ENCODE measurements around the gene TMEM52.

TMEM52 gene

DNA sequence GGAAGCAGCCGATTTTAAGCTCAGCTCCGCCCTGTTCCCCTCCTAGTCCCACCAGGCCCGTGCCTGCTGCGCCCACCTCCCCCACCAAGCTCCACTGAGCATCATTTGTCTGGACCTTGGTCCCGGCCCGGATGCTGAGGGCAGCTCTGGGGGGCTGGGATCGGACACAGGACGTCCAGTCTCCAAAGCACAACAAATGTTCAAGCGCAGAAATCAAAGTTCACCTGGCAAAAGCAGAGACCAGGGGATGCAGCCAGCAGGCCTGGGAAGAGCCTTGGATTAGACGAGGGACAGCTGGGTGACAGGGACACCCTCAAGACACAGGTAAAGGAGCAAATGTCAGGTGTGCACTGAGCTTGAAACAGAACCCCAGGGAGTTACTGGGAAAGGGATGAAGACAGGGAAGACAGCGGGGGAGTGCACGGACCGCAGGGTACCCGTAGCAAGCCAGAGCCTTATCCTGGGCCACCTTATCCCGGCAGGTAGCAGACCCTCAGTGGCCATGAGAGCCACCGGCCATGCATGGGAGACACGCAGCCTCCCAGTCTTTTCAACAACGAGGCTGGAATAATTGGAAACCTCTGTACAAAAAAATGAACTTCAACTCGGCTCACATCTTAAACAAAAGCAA lies 22.2 kb upstream of the TMEM52 start:
- ChIA-PET CTCF (interaction anchor here (0.6 to 4.8 kb wide), 7 partner anchors 12 to 584 kb away, joined by 3 to 52 read pairs (median 4); no protein-coding TSS in a partner anchor), POLR2A (no interaction called here)
- no peaks in the 10 kb centered on the region for H3K9me3 ChIP-seq (ENCODE audit: control insufficient read depth, insufficient read depth, low read depth, low read length)
- TF ChIP-seq ZNF701 (tag by site-specific recombination; IDR thresholded peaks at IDR 0.05) (no peak), ZNF677 (tag by site-specific recombination; IDR thresholded peaks at IDR 0.05) (no peak), KLF9 (tag by site-specific recombination; IDR thresholded peaks at IDR 0.05; ENCODE audit: low read depth) (no peak)
- no peaks in the 10 kb centered on the region for H3K4me1 ChIP-seq (ENCODE audit: control insufficient read depth, insufficient read depth, low read length)
- H3K4me3 ChIP-seq (ENCODE audit: low read depth, low read length) = no peak overlapping the region
- H3K27ac ChIP-seq (ENCODE audit: extremely low read depth, low read depth, low read length) = no peak overlapping the region
- H3K36me3 ChIP-seq (ENCODE audit: control insufficient read depth in 2 of 2, insufficient read depth in 1 of 2, low read length in 2 of 2) = no peaks in the 10 kb centered on the region

- ChIA-PET CTCF (interaction anchor here (0.9 to 4.8 kb wide), 2 partner anchors 106 to 234 kb away, joined by 4 to 52 read pairs; no protein-coding TSS in a partner anchor), POLR2A (no interaction called here)
- H3K4me3 ChIP-seq (ENCODE audit: low read depth, low read length) = no peak overlapping the region
- TF ChIP-seq OVOL3 (tag by site-specific recombination; IDR thresholded peaks at IDR 0.05) = no peak
- no peak for TF ChIP-seq ZNF19 (tag by site-specific recombination; IDR thresholded peaks at IDR 0.05; ENCODE audit: low read depth)
- no peak for TF ChIP-seq ZNF223 (tag by site-specific recombination; IDR thresholded peaks at IDR 0.05)
- no peak for TF ChIP-seq ZNF16 (tag by site-specific recombination; IDR thresholded peaks at IDR 0.05; ENCODE audit: low read depth)
- no peak for TF ChIP-seq ZNF610 (tag by site-specific recombination; IDR thresholded peaks at IDR 0.05; ENCODE audit: borderline replicate concordance)
- no peak for TF ChIP-seq ZNF626 (tag by site-specific recombination; IDR thresholded peaks at IDR 0.05)
- no peak for TF ChIP-seq REST (tag by site-specific recombination; IDR thresholded peaks at IDR 0.05)
- TF ChIP-seq ZNF571 (tag by site-specific recombination; IDR thresholded peaks at IDR 0.05) = no peak
- TF ChIP-seq ZNF623 (tag by site-specific recombination; IDR thresholded peaks at IDR 0.05) = no peak
- TF ChIP-seq ZNF394 (tag by site-specific recombination; IDR thresholded peaks at IDR 0.05; ENCODE audit: borderline replicate concordance) = no peak
- TF ChIP-seq PRDM4 (tag by site-specific recombination; IDR thresholded peaks at IDR 0.05) = no peak
- no peak for TF ChIP-seq ZNF391 (tag by site-specific recombination; IDR thresholded peaks at IDR 0.05; ENCODE audit: borderline replicate concordance, low read depth)
- no peak for TF ChIP-seq MEIS1 (CRISPR knock-in tag; IDR thresholded peaks at IDR 0.05; ENCODE audit: borderline replicate concordance)
- TF ChIP-seq GLI4 (tag by site-specific recombination; IDR thresholded peaks at IDR 0.05) = no peak
- TF ChIP-seq, protein P1, sequence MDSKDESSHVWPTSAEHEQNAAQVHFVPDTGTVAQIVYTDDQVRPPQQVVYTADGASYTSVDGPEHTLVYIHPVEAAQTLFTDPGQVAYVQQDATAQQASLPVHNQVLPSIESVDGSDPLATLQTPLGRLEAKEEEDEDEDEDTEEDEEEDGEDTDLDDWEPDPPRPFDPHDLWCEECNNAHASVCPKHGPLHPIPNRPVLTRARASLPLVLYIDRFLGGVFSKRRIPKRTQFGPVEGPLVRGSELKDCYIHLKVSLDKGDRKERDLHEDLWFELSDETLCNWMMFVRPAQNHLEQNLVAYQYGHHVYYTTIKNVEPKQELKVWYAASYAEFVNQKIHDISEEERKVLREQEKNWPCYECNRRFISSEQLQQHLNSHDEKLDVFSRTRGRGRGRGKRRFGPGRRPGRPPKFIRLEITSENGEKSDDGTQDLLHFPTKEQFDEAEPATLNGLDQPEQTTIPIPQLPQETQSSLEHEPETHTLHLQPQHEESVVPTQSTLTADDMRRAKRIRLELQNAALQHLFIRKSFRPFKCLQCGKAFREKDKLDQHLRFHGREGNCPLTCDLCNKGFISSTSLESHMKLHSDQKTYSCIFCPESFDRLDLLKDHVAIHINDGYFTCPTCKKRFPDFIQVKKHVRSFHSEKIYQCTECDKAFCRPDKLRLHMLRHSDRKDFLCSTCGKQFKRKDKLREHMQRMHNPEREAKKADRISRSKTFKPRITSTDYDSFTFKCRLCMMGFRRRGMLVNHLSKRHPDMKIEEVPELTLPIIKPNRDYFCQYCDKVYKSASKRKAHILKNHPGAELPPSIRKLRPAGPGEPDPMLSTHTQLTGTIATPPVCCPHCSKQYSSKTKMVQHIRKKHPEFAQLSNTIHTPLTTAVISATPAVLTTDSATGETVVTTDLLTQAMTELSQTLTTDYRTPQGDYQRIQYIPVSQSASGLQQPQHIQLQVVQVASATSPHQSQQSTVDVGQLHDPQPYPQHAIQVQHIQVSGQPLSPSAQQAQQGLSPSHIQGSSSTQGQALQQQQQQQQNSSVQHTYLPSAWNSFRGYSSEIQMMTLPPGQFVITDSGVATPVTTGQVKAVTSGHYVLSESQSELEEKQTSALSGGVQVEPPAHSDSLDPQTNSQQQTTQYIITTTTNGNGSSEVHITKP (tag by site-specific recombination; IDR thresholded peaks at IDR 0.05) = no peak
- TF ChIP-seq ZIC2 (tag by site-specific recombination; IDR thresholded peaks at IDR 0.05) = no peak
- no peak for TF ChIP-seq ELK4 (IDR thresholded peaks at IDR 0.05; ENCODE audit: borderline replicate concordance, low read depth, low read length)
- TF ChIP-seq KLF17 (tag by site-specific recombination; IDR thresholded peaks at IDR 0.05) = no peak
- no peak for TF ChIP-seq ZNF248 (tag by site-specific recombination; IDR thresholded peaks at IDR 0.05)
- no peaks in the 10 kb centered on the region for H3K9me3 ChIP-seq (ENCODE audit: control insufficient read depth, insufficient read depth, low read depth, low read length)
- no peaks in the 10 kb centered on the region for H3K36me3 ChIP-seq (ENCODE audit: control insufficient read depth in 2 of 2, insufficient read depth in 1 of 2, low read length in 2 of 2)
- H3K27ac ChIP-seq (ENCODE audit: extremely low read depth, low read depth, low read length) = no peak overlapping the region
- no peaks in the 10 kb centered on the region for H3K4me1 ChIP-seq (ENCODE audit: control insufficient read depth, insufficient read depth, low read length)
These were observed 21.0 kb upstream of the TMEM52 start for GRCh38 chr1:1940123-1940425.
